Neural progenitor cell (in vitro differentiated cells): Measurements from ENCODE around the gene RSL24D1. TPM values are rescaled to one million over a fixed set of nuclear protein-coding genes. Genes with fewer than 3 reads are reported as not detected.
"Not testable (repeated sequence)": the region's sequence is repeated elsewhere in the genome, so short reads cannot be mapped to it uniquely, and the experiment has no call there.

Source experiments
- DNase-seq: peaks from one replicate; pipeline ENCODE4 v3.0.0-alpha.2; 2016; ENCODE audit warnings: low spot score
- H2AFZ ChIP-seq: fragments of 200-600 bp; sonication (generic); replicated peaks from 2 replicates; pipeline ENCODE4 v1.6.1; 2016; ENCODE audit warnings: antibody characterized with exemption
- H3F3A ChIP-seq: fragments of 200-600 bp; sonication (generic); 2 replicates; pipeline ENCODE4 v1.6.1; 2016; ENCODE audit warnings: antibody characterized with exemption, low read depth
- H3K27ac ChIP-seq: fragments of 200-600 bp; sonication (generic); 2 replicates; pipeline ENCODE4 v1.5.1; 2016; ENCODE audit warnings: mild to moderate bottlenecking
- H3K27me3 ChIP-seq: fragments of 200-600 bp; sonication (generic); 2 replicates; pipeline ENCODE4 v1.6.1; 2016; ENCODE audit warnings: mild to moderate bottlenecking, moderate library complexity
- H3K36me3 ChIP-seq: fragments of 200-600 bp; sonication (generic); 2 replicates; pipeline ENCODE4 v1.5.1; 2016
- H3K4me1 ChIP-seq: fragments of 200-600 bp; sonication (generic); 2 replicates; pipeline ENCODE4 v1.6.1; 2016; ENCODE audit warnings: mixed run types
- H3K4me2 ChIP-seq: fragments of 200-600 bp; sonication (generic); 2 replicates; pipeline ENCODE4 v1.6.1; 2016
- H3K4me3 ChIP-seq: fragments of 200-600 bp; sonication (generic); 2 replicates; pipeline ENCODE4 v1.5.1; 2016
- H3K79me2 ChIP-seq: fragments of 200-600 bp; sonication (generic); 2 replicates; pipeline ENCODE4 v1.6.1; 2016; ENCODE audit warnings: low read depth
- H3K9ac ChIP-seq: fragments of 200-600 bp; sonication (generic); 2 replicates; pipeline ENCODE4 v1.6.1; 2016
- H3K9me3 ChIP-seq: fragments of 200-600 bp; sonication (generic); 2 replicates; pipeline ENCODE4 v1.5.1; 2016; ENCODE audit warnings: low read depth
- H4K20me1 ChIP-seq: fragments of 200-600 bp; sonication (generic); 2 replicates; pipeline ENCODE4 v1.6.1; 2016; ENCODE audit warnings: low read depth
- H3K27ac Mint-ChIP-seq: 3 replicates; pipeline ENCODE4 v1.8.0; 2021; ENCODE audit warnings: mixed read lengths
- H3K27me3 Mint-ChIP-seq: 2 replicates; pipeline ENCODE4 v1.8.0; 2022; ENCODE audit warnings: low read depth, mild to moderate bottlenecking, inconsistent platforms, moderate library complexity, mixed read lengths; ENCODE audit not compliant: insufficient read depth
- H3K36me3 Mint-ChIP-seq: 3 replicates; pipeline ENCODE4 v1.8.0; 2021; ENCODE audit warnings: mixed read lengths
- H3K4me1 Mint-ChIP-seq: 3 replicates; pipeline ENCODE4 v1.8.0; 2021; ENCODE audit warnings: mixed read lengths
- H3K4me3 Mint-ChIP-seq: 3 replicates; pipeline ENCODE4 v1.8.0; 2021; ENCODE audit warnings: mild to moderate bottlenecking, moderate library complexity, mixed read lengths
- H3K9me3 Mint-ChIP-seq: 3 replicates; pipeline ENCODE4 v1.8.0; 2020; ENCODE audit warnings: mixed read lengths
- EZH2 ChIP-seq: fragments of 200-600 bp; sonication (generic); IDR thresholded peaks from 2 replicates; pipeline ENCODE4 v1.6.1; 2017; ENCODE audit warnings: antibody characterized with exemption, mild to moderate bottlenecking, moderate library complexity
- EZH2phosphoT487 ChIP-seq: fragments of 200-600 bp; sonication (generic); IDR thresholded peaks from 2 replicates; pipeline ENCODE4 v1.6.1; 2017; ENCODE audit warnings: antibody characterized with exemption
- total RNA-seq: library from RNA; depleted of rRNA; stranded (reverse); fragments of >200 nt; gene quantifications from 2 replicates; pipeline ENCODE4 v1.2.3, GENCODE V29; 2015; ENCODE audit warnings: low replicate concordance
- TF ChIP-seq, protein P1 (sequence below): fragments of 200-600 bp; sonication (generic); IDR thresholded peaks from 2 replicates; pipeline ENCODE4 v1.5.1; 2017; ENCODE audit warnings: antibody characterized with exemption, mild to moderate bottlenecking

RSL24D1 gene
- total RNA-seq, 1 donor from 2014 or later = 192 TPM

DNA sequence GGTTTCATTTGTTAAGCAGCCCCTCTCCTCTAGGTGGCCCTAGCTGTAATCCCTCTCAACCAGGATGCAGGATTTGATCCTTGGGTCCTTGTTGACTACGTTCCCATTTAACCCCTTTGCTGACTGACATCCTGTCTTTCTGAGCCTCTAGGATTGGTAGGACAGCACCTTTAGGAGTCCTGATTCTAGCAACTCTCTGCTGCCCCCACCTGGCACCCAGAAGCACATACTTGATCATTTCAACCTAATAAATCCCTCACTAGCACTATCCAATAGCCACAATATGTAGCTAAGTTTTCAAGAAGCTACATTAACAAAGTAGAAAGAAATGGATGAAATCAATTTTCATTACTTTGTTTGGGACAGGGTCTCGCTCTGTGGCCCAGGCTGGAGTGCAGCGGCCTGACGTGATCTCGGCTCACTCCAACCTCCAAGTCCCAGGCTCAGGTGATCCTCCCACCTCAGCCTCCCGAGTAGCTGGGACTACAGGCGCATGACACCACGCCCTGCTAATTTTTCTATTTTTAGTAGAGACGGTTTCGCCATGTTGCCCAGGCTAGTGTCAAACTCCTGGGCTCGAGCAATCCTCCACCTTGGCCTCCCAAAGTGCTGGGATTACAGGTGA lies 28.3 kb downstream of the RSL24D1 start:
- H3K4me1 Mint-ChIP-seq = no peaks in the 10 kb centered on the region
- no peaks in the 10 kb centered on the region for H3F3A ChIP-seq
- H3K27me3 ChIP-seq = no peaks in the 10 kb centered on the region
- no peak overlapping the region for H2AFZ ChIP-seq
- no peaks in the 10 kb centered on the region for H3K4me1 ChIP-seq
- TF ChIP-seq EZH2 (no peak), EZH2phosphoT487 (no peak)
- TF ChIP-seq, protein P1, sequence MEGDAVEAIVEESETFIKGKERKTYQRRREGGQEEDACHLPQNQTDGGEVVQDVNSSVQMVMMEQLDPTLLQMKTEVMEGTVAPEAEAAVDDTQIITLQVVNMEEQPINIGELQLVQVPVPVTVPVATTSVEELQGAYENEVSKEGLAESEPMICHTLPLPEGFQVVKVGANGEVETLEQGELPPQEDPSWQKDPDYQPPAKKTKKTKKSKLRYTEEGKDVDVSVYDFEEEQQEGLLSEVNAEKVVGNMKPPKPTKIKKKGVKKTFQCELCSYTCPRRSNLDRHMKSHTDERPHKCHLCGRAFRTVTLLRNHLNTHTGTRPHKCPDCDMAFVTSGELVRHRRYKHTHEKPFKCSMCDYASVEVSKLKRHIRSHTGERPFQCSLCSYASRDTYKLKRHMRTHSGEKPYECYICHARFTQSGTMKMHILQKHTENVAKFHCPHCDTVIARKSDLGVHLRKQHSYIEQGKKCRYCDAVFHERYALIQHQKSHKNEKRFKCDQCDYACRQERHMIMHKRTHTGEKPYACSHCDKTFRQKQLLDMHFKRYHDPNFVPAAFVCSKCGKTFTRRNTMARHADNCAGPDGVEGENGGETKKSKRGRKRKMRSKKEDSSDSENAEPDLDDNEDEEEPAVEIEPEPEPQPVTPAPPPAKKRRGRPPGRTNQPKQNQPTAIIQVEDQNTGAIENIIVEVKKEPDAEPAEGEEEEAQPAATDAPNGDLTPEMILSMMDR = peak; percentile 82
- no peaks in the 10 kb centered on the region for H3K36me3 Mint-ChIP-seq
- no peaks in the 10 kb centered on the region for H4K20me1 ChIP-seq
- H3K9me3 ChIP-seq = no peaks in the 10 kb centered on the region
- H3K4me3 ChIP-seq = no peak overlapping the region
- no peaks in the 10 kb centered on the region for H3K9me3 Mint-ChIP-seq
- no peak overlapping the region for H3K4me3 Mint-ChIP-seq
- no peak overlapping the region for H3K27ac ChIP-seq
- no peak overlapping the region for H3K27ac Mint-ChIP-seq
- H3K36me3 ChIP-seq = no peaks in the 10 kb centered on the region
- no peaks in the 10 kb centered on the region for H3K79me2 ChIP-seq
- no peak overlapping the region for H3K9ac ChIP-seq
- DNase-seq = peak; percentile 84
- peaks cover 2% of the 10 kb centered on the region for H3K27me3 Mint-ChIP-seq
- no peak overlapping the region for H3K4me2 ChIP-seq

DNA sequence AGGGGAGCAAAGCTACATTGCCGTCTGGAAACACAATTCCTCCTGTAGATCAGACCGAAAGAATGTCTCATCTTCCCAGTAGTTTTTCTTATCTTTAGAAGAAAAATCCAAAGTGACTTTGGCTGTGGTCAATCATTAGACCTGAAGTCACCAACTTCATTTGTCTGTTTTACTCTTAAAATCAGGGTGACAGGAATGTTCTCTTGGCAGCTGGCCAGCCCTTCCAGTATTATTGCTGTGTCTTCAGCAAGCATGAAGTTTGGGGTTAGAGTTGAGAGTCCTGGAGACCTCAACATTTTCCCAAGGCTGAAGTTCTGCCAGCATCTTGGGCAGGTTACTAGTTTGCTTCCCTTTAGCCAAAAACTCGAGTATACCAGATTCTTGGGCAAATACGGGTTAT lies 32.5 kb downstream of the RSL24D1 start:
- Histone ChIP-seq H4K20me1 (no peaks in the 10 kb centered on the region), H3K4me3 (no peak overlapping the region), H3K27ac (no peak overlapping the region), H3K36me3 (no peaks in the 10 kb centered on the region), H3K9me3 (no peaks in the 10 kb centered on the region), H3K9ac (no peak overlapping the region), H3K79me2 (no peaks in the 10 kb centered on the region), H3K27me3 (no peaks in the 10 kb centered on the region), H3K4me2 (no peak overlapping the region), H3K4me1 (no peaks in the 10 kb centered on the region), H2AFZ (no peak overlapping the region), H3F3A (no peaks in the 10 kb centered on the region)
- Mint-ChIP-seq H3K4me3 (no peak overlapping the region), H3K9me3 (no peaks in the 10 kb centered on the region), H3K27me3 (peaks cover 2% of the 10 kb centered on the region), H3K27ac (no peak overlapping the region), H3K36me3 (no peaks in the 10 kb centered on the region), H3K4me1 (no peaks in the 10 kb centered on the region)
- DNase-seq = no peak
- TF ChIP-seq EZH2phosphoT487 (no peak), EZH2 (no peak)
- TF ChIP-seq, protein P1 = no peak

DNA sequence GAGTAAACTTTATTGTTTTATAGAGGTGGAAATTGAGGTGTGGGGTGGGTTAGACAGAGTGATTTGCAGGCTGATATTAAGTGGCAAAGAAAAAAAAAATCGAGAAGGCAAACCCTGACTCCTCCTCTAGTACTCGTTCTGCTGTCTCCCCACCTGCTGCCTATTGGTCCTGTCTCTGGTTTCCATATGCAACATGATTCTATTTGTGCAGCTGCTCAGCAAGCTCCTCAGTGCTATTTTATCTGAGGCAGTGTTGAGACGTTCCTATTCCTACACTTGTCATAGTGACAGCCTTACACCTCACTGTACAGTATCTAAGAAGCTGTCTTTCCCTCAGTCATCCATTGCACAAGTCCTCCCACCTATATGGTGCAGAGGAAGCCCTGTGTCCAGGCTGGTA lies 45.1 kb downstream of the RSL24D1 start:
- no peak overlapping the region for H3K4me3 Mint-ChIP-seq
- Histone ChIP-seq H3F3A (no peaks in the 10 kb centered on the region), H3K9ac (no peak overlapping the region), H2AFZ (no peak overlapping the region), H3K79me2 (no peaks in the 10 kb centered on the region), H3K27ac (no peak overlapping the region), H3K9me3 (no peaks in the 10 kb centered on the region), H3K36me3 (no peaks in the 10 kb centered on the region), H4K20me1 (no peaks in the 10 kb centered on the region), H3K27me3 (no peaks in the 10 kb centered on the region), H3K4me2 (no peak overlapping the region), H3K4me3 (no peak overlapping the region), H3K4me1 (no peaks in the 10 kb centered on the region)
- H3K27ac Mint-ChIP-seq = no peak overlapping the region
- H3K36me3 Mint-ChIP-seq = no peaks in the 10 kb centered on the region
- H3K27me3 Mint-ChIP-seq = no peaks in the 10 kb centered on the region
- peaks cover 2% of the 10 kb centered on the region for H3K9me3 Mint-ChIP-seq
- DNase-seq = no peak
- no peaks in the 10 kb centered on the region for H3K4me1 Mint-ChIP-seq
- TF ChIP-seq EZH2phosphoT487 (no peak), EZH2 (no peak)
- TF ChIP-seq, protein P1 = no peak

DNA sequence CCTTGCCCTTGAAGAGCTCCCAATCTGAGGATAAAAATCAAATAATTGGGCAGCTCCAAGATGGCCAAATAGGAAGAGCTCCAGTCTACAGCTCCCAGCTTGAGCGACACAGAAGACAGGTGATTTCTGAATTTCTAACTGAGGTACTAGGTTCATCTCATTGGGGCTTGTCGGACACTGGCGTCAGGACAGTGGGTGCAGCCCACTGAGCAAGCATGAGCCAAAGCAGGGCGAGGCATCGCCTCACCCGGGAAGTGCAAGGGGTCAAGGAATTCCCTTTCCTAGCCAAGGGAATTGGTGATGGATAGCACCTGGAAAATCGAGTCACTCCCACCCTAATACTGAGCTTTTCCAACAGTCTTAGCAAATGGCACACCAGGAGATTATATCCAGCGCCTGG lies 53.6 kb downstream of the RSL24D1 start:
- peaks cover 16% of the 10 kb centered on the region for H3K9me3 Mint-ChIP-seq
- not testable (repeated sequence) for H3K27me3 Mint-ChIP-seq, H3K4me3 ChIP-seq, H3K4me1 ChIP-seq, H2AFZ ChIP-seq, H3K4me1 Mint-ChIP-seq, H3F3A ChIP-seq, H3K9me3 ChIP-seq, H4K20me1 ChIP-seq, H3K27me3 ChIP-seq, H3K79me2 ChIP-seq, DNase-seq, H3K36me3 Mint-ChIP-seq, H3K27ac ChIP-seq, H3K9ac ChIP-seq, H3K36me3 ChIP-seq, H3K4me2 ChIP-seq, H3K27ac Mint-ChIP-seq, H3K4me3 Mint-ChIP-seq
